Progenitor cell of endocrine pancreas (in vitro differentiated cells): ENCODE results near the gene CCRL2. TPM values are rescaled to one million over a fixed set of nuclear protein-coding genes. Genes with fewer than 3 reads are reported as not detected.
"Not testable (repeated sequence)": the region's sequence is repeated elsewhere in the genome, so short reads cannot be mapped to it uniquely, and the experiment has no call there.

Experiments
- DNase-seq: peaks from one replicate; pipeline ENCODE4 v3.0.0; 2021; ENCODE audit warnings: low spot score; ENCODE audit not compliant: unreplicated experiment
- H3K27ac Mint-ChIP-seq: 2 replicates; pipeline ENCODE4 v1.8.0; 2021; ENCODE audit warnings: mild to moderate bottlenecking, moderate library complexity, mixed read lengths
- H3K27me3 Mint-ChIP-seq: 2 replicates; pipeline ENCODE4 v1.8.0; 2021; ENCODE audit warnings: mixed read lengths
- H3K36me3 Mint-ChIP-seq: 2 replicates; pipeline ENCODE4 v1.8.0; 2022; ENCODE audit warnings: mixed read lengths; ENCODE audit not compliant: insufficient read depth
- H3K4me1 Mint-ChIP-seq: 2 replicates; pipeline ENCODE4 v1.8.0; 2021; ENCODE audit warnings: low read depth, mixed read lengths
- H3K4me3 Mint-ChIP-seq: 2 replicates; pipeline ENCODE4 v1.8.0; 2021; ENCODE audit warnings: low read depth, mild to moderate bottlenecking, moderate library complexity, mixed read lengths
- H3K9me3 Mint-ChIP-seq: 2 replicates; pipeline ENCODE4 v1.8.0; 2021; ENCODE audit warnings: low read depth, mixed read lengths
- total RNA-seq: library from RNA; stranded (reverse); gene quantifications from 2 replicates; pipeline ENCODE4 v1.2.1, GENCODE V29; 2021
- TF ChIP-seq, protein P1 (sequence below): fragments of 200-600 bp; sonication (generic); IDR thresholded peaks from one replicate; pipeline ENCODE4 v1.5.0; 2021; ENCODE audit warnings: antibody characterized with exemption, mild to moderate bottlenecking; ENCODE audit not compliant: unreplicated experiment

The CCRL2 gene
- total RNA-seq, 1 donor from 2014 or later = not detected

DNA sequence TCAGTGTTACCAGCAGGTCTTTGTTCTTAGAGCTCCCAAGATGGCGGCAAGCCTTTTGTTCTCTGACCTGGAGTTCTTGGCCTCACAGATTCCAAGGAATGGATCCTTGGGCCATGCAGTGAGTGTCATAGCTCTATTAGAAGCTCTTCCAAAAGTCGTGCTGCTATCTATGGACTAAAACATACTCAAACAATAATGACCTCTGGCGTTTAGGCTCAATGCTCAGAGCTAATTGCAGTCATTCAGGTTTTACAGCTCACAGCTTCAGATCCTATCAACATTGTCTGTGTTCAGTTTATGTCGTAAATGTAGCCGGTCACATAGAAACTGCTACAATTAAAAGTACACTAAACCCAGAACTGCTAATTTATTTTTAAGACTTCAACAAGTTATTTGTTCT lies 22.2 kb downstream of the CCRL2 start:
- no peak for DNase-seq
- H3K27ac Mint-ChIP-seq = no peak overlapping the region
- H3K27me3 Mint-ChIP-seq = no peaks in the 10 kb centered on the region
- no peak overlapping the region for H3K4me3 Mint-ChIP-seq
- peaks cover 9% of the 10 kb centered on the region for H3K9me3 Mint-ChIP-seq
- H3K36me3 Mint-ChIP-seq = no peaks in the 10 kb centered on the region
- TF ChIP-seq, protein P1, sequence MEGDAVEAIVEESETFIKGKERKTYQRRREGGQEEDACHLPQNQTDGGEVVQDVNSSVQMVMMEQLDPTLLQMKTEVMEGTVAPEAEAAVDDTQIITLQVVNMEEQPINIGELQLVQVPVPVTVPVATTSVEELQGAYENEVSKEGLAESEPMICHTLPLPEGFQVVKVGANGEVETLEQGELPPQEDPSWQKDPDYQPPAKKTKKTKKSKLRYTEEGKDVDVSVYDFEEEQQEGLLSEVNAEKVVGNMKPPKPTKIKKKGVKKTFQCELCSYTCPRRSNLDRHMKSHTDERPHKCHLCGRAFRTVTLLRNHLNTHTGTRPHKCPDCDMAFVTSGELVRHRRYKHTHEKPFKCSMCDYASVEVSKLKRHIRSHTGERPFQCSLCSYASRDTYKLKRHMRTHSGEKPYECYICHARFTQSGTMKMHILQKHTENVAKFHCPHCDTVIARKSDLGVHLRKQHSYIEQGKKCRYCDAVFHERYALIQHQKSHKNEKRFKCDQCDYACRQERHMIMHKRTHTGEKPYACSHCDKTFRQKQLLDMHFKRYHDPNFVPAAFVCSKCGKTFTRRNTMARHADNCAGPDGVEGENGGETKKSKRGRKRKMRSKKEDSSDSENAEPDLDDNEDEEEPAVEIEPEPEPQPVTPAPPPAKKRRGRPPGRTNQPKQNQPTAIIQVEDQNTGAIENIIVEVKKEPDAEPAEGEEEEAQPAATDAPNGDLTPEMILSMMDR = no peak
- peaks cover 17% of the 10 kb centered on the region for H3K4me1 Mint-ChIP-seq

DNA sequence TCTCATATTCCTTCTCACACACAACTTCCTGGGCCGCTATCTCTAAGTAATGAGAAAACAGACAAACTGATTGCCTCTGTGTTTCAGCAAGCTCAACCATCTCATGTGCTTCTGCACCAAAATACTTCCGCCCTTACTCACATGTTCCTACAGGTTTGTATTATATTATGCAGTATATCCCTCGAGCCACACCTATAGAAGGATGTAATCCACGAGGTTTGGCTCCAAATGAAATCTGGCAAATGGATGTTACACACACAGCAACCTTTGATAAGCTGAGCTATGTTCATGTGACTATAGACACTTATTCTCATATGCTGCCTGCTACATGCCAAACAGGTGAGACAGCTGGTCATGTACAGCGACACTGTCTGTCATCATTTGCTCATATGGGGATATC lies 22.6 kb downstream of the CCRL2 start:
- TF ChIP-seq, protein P1 = no peak
- Mint-ChIP-seq H3K4me3 (no peak overlapping the region), H3K9me3 (peaks cover 9% of the 10 kb centered on the region), H3K4me1 (peaks cover 17% of the 10 kb centered on the region), H3K27ac (peak overlapping the region; percentile 4), H3K27me3 (no peaks in the 10 kb centered on the region), H3K36me3 (no peaks in the 10 kb centered on the region)
- no peak for DNase-seq

DNA sequence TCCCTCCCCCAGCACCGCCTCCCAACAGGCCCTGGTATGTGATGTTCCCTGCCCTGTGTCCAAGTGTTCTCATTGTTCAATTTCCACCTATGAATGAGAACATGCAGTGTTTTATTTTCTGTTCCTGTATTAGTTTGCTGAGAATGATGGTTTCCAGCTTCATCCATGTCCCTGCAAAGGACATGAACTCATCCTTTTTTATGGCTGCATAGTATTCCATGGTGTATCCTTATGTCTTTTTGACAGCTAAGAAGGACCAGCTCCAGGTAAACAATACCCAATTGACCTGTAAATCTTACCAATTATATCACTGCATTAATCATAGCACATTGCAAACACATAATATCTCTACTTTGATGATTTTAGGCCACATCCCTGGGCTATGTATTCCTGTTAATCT lies 23.8 kb downstream of the CCRL2 start:
- not testable (repeated sequence) for H3K36me3 Mint-ChIP-seq, H3K27ac Mint-ChIP-seq, H3K4me3 Mint-ChIP-seq, H3K9me3 Mint-ChIP-seq, DNase-seq, H3K27me3 Mint-ChIP-seq
- peaks cover 17% of the 10 kb centered on the region for H3K4me1 Mint-ChIP-seq

DNA sequence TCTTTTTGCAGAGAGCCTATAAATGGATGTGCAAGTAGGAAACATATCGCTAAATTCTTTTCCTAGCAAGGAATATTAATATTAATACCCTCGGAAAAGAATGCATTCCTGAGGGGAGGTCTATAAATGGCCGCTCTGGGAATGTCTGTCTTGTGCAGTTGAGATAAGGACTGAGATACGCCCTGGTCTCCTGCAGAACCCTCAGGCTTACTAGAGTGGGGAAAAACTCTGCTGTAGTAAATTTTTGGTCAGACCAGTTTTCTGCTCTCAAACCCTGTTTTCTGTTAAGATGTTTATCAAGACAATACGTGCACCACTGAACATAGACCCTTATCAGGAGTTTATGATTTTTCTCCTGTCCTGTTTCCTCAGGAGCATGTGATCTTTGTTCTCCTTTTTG lies 24.8 kb downstream of the CCRL2 start:
- not testable (repeated sequence) for H3K36me3 Mint-ChIP-seq, H3K9me3 Mint-ChIP-seq, H3K4me3 Mint-ChIP-seq, H3K27ac Mint-ChIP-seq, DNase-seq, H3K27me3 Mint-ChIP-seq
- peaks cover 13% of the 10 kb centered on the region for H3K4me1 Mint-ChIP-seq

DNA sequence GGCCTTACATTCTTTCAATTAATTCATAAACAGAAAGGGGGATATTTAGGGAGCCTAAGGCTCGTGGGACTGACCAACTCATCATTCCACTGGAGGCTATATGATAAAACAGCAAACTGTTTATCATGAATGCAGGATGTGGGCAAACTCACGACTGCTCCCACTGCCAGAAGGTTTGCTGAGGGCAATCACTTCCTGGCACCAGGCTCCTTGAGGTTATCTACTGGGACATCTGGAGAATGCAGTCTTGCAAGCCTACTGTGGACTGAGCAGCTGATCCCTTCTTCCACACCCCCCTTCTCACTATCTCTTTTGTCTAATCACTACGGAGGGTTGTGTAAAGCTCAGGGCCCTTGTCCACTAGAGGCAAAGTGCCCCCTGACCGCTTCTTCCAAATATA lies 26.1 kb downstream of the CCRL2 start:
- not testable (repeated sequence) for H3K27ac Mint-ChIP-seq, H3K36me3 Mint-ChIP-seq, H3K27me3 Mint-ChIP-seq, H3K4me3 Mint-ChIP-seq, H3K4me1 Mint-ChIP-seq, DNase-seq, H3K9me3 Mint-ChIP-seq

DNA sequence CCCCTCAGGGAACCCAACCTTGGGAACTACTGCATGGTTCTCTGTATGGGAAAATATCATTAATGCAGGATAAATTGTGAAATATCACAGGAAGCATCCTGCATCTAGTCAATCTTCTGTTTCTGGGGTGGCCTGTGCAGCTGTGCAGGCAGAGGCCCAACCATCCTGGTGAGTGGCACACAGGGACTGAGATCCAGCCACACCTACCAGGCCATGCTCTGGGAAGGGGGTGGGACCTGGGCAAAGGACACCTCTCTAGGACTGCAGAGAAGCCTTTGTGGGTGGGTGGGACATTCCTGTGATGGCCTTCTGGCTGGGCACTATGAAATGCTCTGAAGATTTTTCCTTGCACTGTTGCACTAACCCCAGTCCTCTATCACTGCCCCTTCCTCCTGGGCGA lies 26.8 kb downstream of the CCRL2 start:
- Mint-ChIP-seq H3K36me3 (no peaks in the 10 kb centered on the region), H3K27me3 (no peaks in the 10 kb centered on the region), H3K9me3 (peaks cover 9% of the 10 kb centered on the region), H3K27ac (no peak overlapping the region), H3K4me3 (no peak overlapping the region), H3K4me1 (peaks cover 3% of the 10 kb centered on the region)
- TF ChIP-seq, protein P1 = no peak
- no peak for DNase-seq

DNA sequence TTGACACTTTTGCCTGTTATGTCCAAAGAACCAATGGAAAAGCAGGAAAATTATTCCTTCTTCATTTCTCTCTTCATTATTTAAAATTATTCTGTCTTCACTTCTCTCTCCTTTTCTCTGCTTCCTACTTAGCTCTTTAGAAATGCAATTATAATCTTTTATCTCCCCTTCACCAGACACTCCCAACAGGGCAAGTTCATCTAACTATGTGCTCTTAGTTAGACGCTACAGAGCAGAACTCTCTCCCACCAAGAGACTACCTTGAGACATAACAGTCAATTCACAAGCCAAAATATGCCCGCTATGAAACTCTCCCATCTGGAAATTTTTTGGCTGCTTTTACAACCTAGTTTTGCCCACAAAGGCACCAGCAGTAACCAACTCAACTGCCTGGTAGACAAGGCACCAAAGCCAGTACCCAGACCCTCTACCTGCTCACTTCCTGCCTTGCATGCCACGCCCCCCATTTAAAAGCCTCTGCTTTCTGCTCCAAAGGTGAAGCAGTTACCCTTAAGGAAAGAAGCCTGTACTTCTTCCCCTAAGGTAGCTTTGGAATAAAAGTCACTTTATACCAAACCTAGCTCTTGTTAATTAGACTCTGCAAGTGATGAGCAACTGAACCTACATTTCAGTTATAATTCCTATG lies 28.1 kb downstream of the CCRL2 start:
- Mint-ChIP-seq H3K4me3 (no peak overlapping the region), H3K36me3 (no peaks in the 10 kb centered on the region), H3K4me1 (no peaks in the 10 kb centered on the region), H3K27me3 (no peaks in the 10 kb centered on the region), H3K27ac (no peak overlapping the region), H3K9me3 (peaks cover 9% of the 10 kb centered on the region)
- DNase-seq = no peak
- TF ChIP-seq, protein P1 = no peak
